GM20431 (cell line): ENCODE measurements around the gene TMEM214.

Source experiments
- in situ Hi-C: fragments of 300-500 bp; cut with MseI, MboI; formaldehyde crosslinking; loops from one replicate; pipeline ENCODE4 v1.15.0; 2020; ENCODE audit warnings: low sequenced_read_pairs; ENCODE audit not compliant: unreplicated experiment

Gene TMEM214

GRCh38 chr2:27081984-27082772 is 49.4 kb downstream of the TMEM214 start:
- in situ Hi-C loops, result no loop called here

- in situ Hi-C loops, result no loop called here
Observed at GRCh38 chr2:27082773-27083409, 50.1 kb downstream of the TMEM214 start.

GRCh38 chr2:27083410-27084296 is 50.9 kb downstream of the TMEM214 start:
- in situ Hi-C loops, result no loop called here

- in situ Hi-C loops, result no loop called here
Observed at GRCh38 chr2:27084297-27085061, 51.7 kb downstream of the TMEM214 start.

GRCh38 chr2:27085062-27085672 is 52.4 kb downstream of the TMEM214 start:
- in situ Hi-C loops, result no loop called here

- in situ Hi-C loops, result no loop called here
Observed at GRCh38 chr2:27085673-27086089, 52.9 kb downstream of the TMEM214 start.

- in situ Hi-C loops, result no loop called here
Observed at GRCh38 chr2:27086090-27086723, 53.4 kb downstream of the TMEM214 start.

GRCh38 chr2:27086724-27087593 is 54.2 kb downstream of the TMEM214 start, which contains the start of gene KHK:
TSS of gene KHK (plus strand) at chr2:27086772. CDS start at chr2:27087260, 488 bp downstream.
- in situ Hi-C loops, result no loop called here

GRCh38 chr2:27087823-27088410 is 55.2 kb downstream of the TMEM214 start:
- in situ Hi-C loops, result no loop called here

GRCh38 chr2:27088634-27089033 is 55.9 kb downstream of the TMEM214 start:
- in situ Hi-C loops, result no loop called here

GRCh38 chr2:27089111-27089954 is 56.6 kb downstream of the TMEM214 start:
- in situ Hi-C loops, result no loop called here
